Right lobe of liver (tissue), 6 donors: ENCODE results near the gene MEGF10. TPM values are rescaled to one million over a fixed set of nuclear protein-coding genes. Genes with fewer than 3 reads are reported as not detected.

Source experiments
- ATAC-seq, 4 donors: fragments of 200-7000 bp; cut with Tn5 transposase; one replicate each; pipeline ENCODE4 v1.9.1; 2020; ENCODE audit warnings: mild to moderate bottlenecking in 4 of 4, moderate library complexity in 4 of 4
- DNase-seq, 3 donors: peaks; one replicate each; pipeline ENCODE4 v3.0.0-alpha.2; 2020
- H3K27ac ChIP-seq, 3 donors: fragments of 200-600 bp; one replicate each; pipeline ENCODE4 v1.8.0; 2022
- H3K27me3 ChIP-seq, 2 donors: fragments of 200-600 bp; one replicate each; pipeline ENCODE4 v1.8.0; 2022
- H3K36me3 ChIP-seq, 4 donors: fragments of 200-600 bp; sonication (generic) in 1 of 4; one replicate each; pipeline versions ENCODE4 v1.5.1 to v1.8.0; 2017 to 2022; ENCODE audit warnings: control low read depth in 1 of 4
- H3K4me1 ChIP-seq, 4 donors: fragments of 200-600 bp; sonication (generic) in 1 of 4; one replicate each; pipeline versions ENCODE4 v1.5.1 to v1.8.0; 2017 to 2022; ENCODE audit warnings: control low read depth in 1 of 4
- H3K4me3 ChIP-seq, 3 donors: fragments of 200-600 bp; one replicate each; pipeline ENCODE4 v1.8.0; 2022
- H3K9me3 ChIP-seq, 4 donors: fragments of 200-600 bp; sonication (generic) in 1 of 4; one replicate each; pipeline versions ENCODE4 v1.5.1 to v1.8.0; 2017 to 2022; ENCODE audit warnings: control low read depth in 1 of 4
- POLR2A ChIP-seq: fragments of 450-650 bp; IDR thresholded peaks from one replicate; pipeline ENCODE4 v1.6.1; 2017; ENCODE audit warnings: antibody characterized with exemption, mild to moderate bottlenecking
- WGBS: methylation state at CpG from one replicate; pipeline ENCODE4 v1.1.6; 2018; ENCODE audit warnings: low coverage, low lambda C conversion rate; ENCODE audit not compliant: insufficient coverage; ENCODE audit errors: missing lambda C conversion rate; 5-methylcytosine and 5-hydroxymethylcytosine counted together
- intact Hi-C, 2 donors: fragments of 100-400 bp; cut with DNase I; formaldehyde crosslinking; loops; one replicate each; pipeline versions ENCODE4 v1.11.2 to v1.14.1; 2022
- total RNA-seq, 6 experiments: library from RNA; depleted of rRNA in 2 of 6; stranded (reverse); fragments of >200 nt in 2 of 6; fragmentation: NEBNext Ultra II Directional in 3 of 6; extraction: Animal tissue kit (Norgen Biotek cat#: 25700) in 3 of 6; gene quantifications; one replicate each; pipeline versions ENCODE4 v1.1.0 to v1.2.4, GENCODE V29; 2016 to 2023
- TF ChIP-seq, protein P1 (sequence below), 4 donors: fragments of 200-600 bp in 3 of 4; fragments of 450-650 bp in 1 of 4; IDR thresholded peaks; one replicate each; pipeline versions ENCODE4 v1.5.1 to v1.8.0; 2016 to 2022; ENCODE audit warnings: antibody characterized with exemption in 4 of 4, mild to moderate bottlenecking in 2 of 4
- donor health status: DM: no; HTN: yes; CAD: no.
- donor health status: DM: no; HTN: no; CAD: no.
- donor health status: DM: no; HTN: no; CAD: no.
- donor health status: DM: no; HTN: yes; CAD: no.
- donor health status: DM: no; HTN: yes; CAD: no.

The MEGF10 gene
- total RNA-seq, 6 experiments from 2014 or later, result 0.42 to 1.4 (median 0.75) TPM

DNA sequence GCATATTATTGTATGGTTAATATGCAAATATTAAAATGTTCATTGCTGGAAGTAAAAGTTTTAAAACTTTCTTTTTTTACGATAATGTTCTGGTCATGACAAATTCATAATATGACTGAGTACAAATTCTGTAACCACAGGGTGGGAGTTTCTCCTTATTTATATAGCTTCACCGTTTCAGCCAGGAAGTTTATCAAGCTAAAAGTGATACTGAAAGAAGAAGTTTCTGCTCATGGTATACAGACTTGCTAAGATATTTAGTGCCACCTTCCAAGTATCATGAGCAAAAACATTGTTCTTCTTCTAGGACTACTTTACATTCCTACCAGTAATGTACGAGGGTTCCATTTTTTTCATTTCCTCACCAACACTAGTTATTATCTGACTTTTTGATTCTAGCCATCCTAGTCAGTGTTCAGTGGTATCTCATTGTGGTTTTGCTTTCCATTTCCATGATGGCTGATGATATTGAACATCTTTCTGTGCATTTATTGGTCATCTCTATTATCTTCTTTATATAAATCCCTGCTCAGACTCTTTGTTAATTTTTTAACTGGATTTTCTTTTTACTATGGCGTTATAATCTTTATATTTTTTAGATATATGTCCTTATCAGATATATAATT, 132.7 kb downstream of the MEGF10 start:
- intact Hi-C loops, result no loop called here
- WGBS, result 64% methylated on average over 4 of the region's 4 CpGs
- Histone ChIP-seq H3K27me3 (no peaks in the 10 kb centered on the region), H3K4me3 (no peak overlapping the region), H3K27ac (no peak overlapping the region), H3K4me1 (no peaks in the 10 kb centered on the region), H3K36me3 (no peaks in the 10 kb centered on the region), H3K9me3 (no peaks in the 10 kb centered on the region)
- TF ChIP-seq, protein P1, sequence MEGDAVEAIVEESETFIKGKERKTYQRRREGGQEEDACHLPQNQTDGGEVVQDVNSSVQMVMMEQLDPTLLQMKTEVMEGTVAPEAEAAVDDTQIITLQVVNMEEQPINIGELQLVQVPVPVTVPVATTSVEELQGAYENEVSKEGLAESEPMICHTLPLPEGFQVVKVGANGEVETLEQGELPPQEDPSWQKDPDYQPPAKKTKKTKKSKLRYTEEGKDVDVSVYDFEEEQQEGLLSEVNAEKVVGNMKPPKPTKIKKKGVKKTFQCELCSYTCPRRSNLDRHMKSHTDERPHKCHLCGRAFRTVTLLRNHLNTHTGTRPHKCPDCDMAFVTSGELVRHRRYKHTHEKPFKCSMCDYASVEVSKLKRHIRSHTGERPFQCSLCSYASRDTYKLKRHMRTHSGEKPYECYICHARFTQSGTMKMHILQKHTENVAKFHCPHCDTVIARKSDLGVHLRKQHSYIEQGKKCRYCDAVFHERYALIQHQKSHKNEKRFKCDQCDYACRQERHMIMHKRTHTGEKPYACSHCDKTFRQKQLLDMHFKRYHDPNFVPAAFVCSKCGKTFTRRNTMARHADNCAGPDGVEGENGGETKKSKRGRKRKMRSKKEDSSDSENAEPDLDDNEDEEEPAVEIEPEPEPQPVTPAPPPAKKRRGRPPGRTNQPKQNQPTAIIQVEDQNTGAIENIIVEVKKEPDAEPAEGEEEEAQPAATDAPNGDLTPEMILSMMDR (IDR thresholded peaks at IDR 0.05), result no peak
- ATAC-seq, result no peak
- DNase-seq, result no peak

DNA sequence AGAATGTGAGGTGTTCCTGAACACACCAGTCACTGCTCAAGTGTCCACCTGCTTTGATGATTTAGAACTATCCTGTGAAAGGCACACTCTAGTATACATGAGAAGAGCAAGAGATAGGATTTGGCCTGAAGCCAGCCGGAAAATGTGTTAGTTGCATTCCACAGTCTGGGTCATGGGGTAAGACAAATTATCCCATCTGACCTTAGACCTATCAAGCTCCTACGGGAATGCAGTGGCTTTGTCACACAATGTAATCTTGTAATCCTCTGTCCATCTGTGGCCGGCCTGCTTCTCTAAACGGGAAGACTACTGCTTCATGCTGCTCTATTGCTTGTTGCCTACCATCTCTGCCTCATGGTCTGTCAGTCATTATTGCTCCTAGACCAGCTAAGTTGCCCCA, 134.4 kb downstream of the MEGF10 start:
- no peak overlapping the region for H3K27ac ChIP-seq

DNA sequence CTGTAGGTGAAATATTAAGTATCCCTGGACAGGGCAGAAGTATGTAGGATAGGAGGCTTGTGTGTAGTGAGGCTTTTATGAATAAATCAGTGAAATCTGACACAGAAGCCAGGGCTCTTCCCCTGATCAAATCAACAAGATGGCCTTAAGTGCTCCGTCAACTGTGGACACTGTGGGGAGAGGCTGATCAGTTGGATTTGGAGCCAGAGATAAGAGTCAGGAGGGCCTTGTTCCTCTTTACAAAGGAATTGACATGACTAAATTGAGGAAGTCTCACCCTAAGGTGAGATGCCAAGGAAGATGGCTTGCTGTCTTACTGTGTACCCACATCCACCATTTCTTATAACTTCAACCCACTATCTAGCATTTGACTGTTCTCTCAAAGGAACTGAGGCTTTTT, 135.3 kb downstream of the MEGF10 start:
- no peak overlapping the region for H3K4me3 ChIP-seq
- H3K36me3 ChIP-seq, result no peaks in the 10 kb centered on the region
- WGBS, result 60% methylated on average over 1 of the region's 1 CpG
- DNase-seq (no peak), ATAC-seq (no peak)
- no peaks in the 10 kb centered on the region for H3K27me3 ChIP-seq
- no peaks in the 10 kb centered on the region for H3K9me3 ChIP-seq
- intact Hi-C loops, result no loop called here
- no peaks in the 10 kb centered on the region for H3K4me1 ChIP-seq
- H3K27ac ChIP-seq, result no peak overlapping the region
- TF ChIP-seq, protein P1 (IDR thresholded peaks at IDR 0.05), result no peak
- TF ChIP-seq POLR2A, result no peak

More for the DNA sequence above, 134.4 kb downstream of the MEGF10 start:
- H3K4me1 ChIP-seq, result no peaks in the 10 kb centered on the region
- TF ChIP-seq POLR2A, result no peak
- TF ChIP-seq, protein P1 (IDR thresholded peaks at IDR 0.05), result no peak
- no peaks in the 10 kb centered on the region for H3K9me3 ChIP-seq
- no peak overlapping the region for H3K4me3 ChIP-seq
- 27% methylated on average over 2 of the region's 4 CpGs for WGBS
- no peaks in the 10 kb centered on the region for H3K36me3 ChIP-seq
- no peak for DNase-seq
- intact Hi-C loops, result no loop called here
- no peaks in the 10 kb centered on the region for H3K27me3 ChIP-seq
- peak in 2 of 4 donors; percentile 16 to 50 for ATAC-seq

DNA sequence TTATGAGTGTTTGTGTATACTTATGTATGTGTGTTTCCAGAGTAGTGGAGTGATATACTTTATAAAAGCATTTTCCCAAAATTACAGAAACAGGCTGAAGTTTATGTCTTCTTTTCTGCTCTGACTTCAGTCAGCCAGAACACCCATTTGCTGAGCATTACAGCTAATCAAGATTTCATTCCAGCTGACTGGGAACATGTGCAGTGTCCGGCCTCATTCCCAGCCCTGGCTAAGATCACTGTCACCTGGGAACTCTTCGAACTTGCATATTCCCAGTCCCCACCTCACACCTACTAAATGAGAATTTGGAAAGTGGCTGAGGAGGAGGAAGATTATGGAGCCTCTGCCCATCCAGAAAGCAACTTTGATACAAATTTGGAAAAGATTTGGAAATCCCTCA, 136.1 kb downstream of the MEGF10 start:
- WGBS, result 52% methylated on average over 2 of the region's 2 CpGs
- TF ChIP-seq POLR2A, result no peak
- no peaks in the 10 kb centered on the region for H3K27me3 ChIP-seq
- intact Hi-C loops, result no loop called here
- H3K4me1 ChIP-seq, result no peaks in the 10 kb centered on the region
- no peaks in the 10 kb centered on the region for H3K9me3 ChIP-seq
- H3K36me3 ChIP-seq, result no peaks in the 10 kb centered on the region
- H3K27ac ChIP-seq, result no peak overlapping the region
- no peak overlapping the region for H3K4me3 ChIP-seq
- DNase-seq (no peak), ATAC-seq (no peak)

DNA sequence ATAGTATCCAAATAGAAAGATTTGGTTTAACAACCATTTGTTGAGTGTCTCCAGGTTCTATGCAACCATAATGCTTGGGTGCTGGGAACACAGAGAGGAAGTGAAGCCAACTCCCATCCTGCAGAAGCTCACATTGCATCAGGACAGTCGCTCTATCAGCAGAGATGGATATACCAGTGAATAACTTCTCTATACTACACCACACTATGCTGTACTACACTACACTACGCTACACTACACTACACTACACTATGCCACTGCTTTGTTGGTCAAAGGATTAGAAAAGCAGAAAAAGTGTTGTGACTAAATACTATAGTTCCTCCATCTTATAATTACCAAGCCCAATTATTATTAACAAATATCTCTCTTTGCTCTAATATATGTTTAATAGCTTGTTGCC, 137.7 kb downstream of the MEGF10 start:
- Histone ChIP-seq H3K27ac (no peak overlapping the region), H3K36me3 (no peaks in the 10 kb centered on the region), H3K4me1 (no peaks in the 10 kb centered on the region), H3K4me3 (no peak overlapping the region), H3K9me3 (no peaks in the 10 kb centered on the region), H3K27me3 (no peaks in the 10 kb centered on the region)
- TF ChIP-seq, protein P1 (IDR thresholded peaks at IDR 0.05), result no peak
- no peak for TF ChIP-seq POLR2A
- ATAC-seq (no peak), DNase-seq (no peak)
- intact Hi-C loops, result no loop called here
- WGBS, result 81% methylated on average over 2 of the region's 2 CpGs
